Measurements from ENCODE around the gene WDR45. TPM values are rescaled to one million over a fixed set of nuclear protein-coding genes. Genes with fewer than 3 reads are reported as not detected.

Gene WDR45
- total RNA-seq, 1 donor from 2014 or later = 91.3 TPM

DNA sequence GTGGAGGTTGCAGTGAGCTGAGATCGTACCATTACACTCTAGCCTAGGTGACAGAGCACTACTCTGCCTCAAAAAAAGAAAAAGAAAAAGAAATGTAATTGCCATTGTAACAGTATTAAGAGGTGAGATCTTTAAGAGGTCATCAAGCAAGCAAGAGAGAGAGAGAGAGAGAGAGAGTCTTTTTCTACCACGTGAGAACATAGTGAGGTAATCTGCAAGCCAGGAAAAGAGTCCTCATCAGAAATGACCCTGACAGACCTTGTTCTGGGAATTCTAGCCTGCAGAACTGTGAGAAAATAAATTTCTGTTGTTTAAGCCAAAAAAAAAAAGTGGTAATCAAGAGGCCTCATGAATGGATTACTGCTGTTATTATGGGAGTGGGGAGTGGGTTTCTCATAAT, 29.0 kb upstream of the WDR45 start:
- H3K27me3 Mint-ChIP-seq (ENCODE audit: unreplicated experiment) = no peaks in the 10 kb centered on the region
- no peak overlapping the region for H3K4me3 Mint-ChIP-seq (ENCODE audit: unreplicated experiment)
- H3K9me3 Mint-ChIP-seq (ENCODE audit: unreplicated experiment) = no peaks in the 10 kb centered on the region
- peaks cover 5% of the 10 kb centered on the region for H3K36me3 Mint-ChIP-seq (ENCODE audit: unreplicated experiment)
- DNase-seq (ENCODE audit: extremely low spot score, unreplicated experiment) = no peak
- no peaks in the 10 kb centered on the region for H3K4me1 Mint-ChIP-seq (ENCODE audit: unreplicated experiment)
- no peak overlapping the region for H3K27ac Mint-ChIP-seq (ENCODE audit: unreplicated experiment)
- TF ChIP-seq, protein P1, sequence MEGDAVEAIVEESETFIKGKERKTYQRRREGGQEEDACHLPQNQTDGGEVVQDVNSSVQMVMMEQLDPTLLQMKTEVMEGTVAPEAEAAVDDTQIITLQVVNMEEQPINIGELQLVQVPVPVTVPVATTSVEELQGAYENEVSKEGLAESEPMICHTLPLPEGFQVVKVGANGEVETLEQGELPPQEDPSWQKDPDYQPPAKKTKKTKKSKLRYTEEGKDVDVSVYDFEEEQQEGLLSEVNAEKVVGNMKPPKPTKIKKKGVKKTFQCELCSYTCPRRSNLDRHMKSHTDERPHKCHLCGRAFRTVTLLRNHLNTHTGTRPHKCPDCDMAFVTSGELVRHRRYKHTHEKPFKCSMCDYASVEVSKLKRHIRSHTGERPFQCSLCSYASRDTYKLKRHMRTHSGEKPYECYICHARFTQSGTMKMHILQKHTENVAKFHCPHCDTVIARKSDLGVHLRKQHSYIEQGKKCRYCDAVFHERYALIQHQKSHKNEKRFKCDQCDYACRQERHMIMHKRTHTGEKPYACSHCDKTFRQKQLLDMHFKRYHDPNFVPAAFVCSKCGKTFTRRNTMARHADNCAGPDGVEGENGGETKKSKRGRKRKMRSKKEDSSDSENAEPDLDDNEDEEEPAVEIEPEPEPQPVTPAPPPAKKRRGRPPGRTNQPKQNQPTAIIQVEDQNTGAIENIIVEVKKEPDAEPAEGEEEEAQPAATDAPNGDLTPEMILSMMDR (IDR thresholded peaks at IDR 0.05) = no peak

DNA sequence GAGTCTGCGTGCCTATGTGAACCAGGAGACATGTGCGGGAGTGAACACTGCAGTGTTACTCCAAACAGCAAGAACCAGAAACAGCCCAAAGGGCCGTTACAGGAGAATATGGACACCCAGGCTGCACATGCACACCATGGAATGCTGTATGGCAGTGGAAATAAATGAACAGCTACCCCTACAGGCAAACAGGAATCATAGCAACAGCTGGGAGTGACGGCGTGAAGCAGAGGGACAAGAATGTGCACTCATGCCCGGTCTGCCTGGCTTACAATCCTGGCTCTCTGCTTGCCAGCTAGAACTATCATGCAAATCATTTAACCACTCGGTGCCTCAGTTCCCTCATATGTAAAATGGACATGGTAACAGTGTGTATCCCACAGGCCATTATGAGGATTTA, 27.2 kb upstream of the WDR45 start:
- Mint-ChIP-seq H3K36me3 (ENCODE audit: unreplicated experiment) (no peaks in the 10 kb centered on the region), H3K27ac (ENCODE audit: unreplicated experiment) (no peak overlapping the region), H3K4me3 (ENCODE audit: unreplicated experiment) (no peak overlapping the region), H3K27me3 (ENCODE audit: unreplicated experiment) (no peaks in the 10 kb centered on the region), H3K4me1 (ENCODE audit: unreplicated experiment) (no peaks in the 10 kb centered on the region), H3K9me3 (ENCODE audit: unreplicated experiment) (no peaks in the 10 kb centered on the region)
- TF ChIP-seq, protein P1 (IDR thresholded peaks at IDR 0.05) = peak; percentile 44
- DNase-seq (ENCODE audit: extremely low spot score, unreplicated experiment) = no peak

DNA sequence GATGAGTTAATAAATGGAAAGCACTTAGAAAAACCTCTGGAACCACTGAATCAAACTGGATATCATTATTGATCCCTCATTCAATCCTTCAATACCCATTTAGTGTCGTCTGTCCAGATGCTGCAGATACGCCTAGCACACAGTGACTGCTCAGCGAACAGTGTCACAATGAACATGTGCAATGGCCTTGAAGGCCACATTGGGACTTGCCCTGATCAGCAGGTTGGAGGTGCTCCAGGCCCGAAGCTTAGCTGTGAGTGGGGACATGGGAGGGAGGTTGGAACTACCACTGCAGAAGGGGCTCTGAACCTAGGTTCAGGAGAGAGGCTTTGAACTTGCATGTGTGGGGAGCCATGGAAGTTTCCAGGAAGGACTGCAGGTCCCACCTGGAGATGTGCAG, 26.6 kb upstream of the WDR45 start:
- no peaks in the 10 kb centered on the region for H3K27me3 Mint-ChIP-seq (ENCODE audit: unreplicated experiment)
- no peak overlapping the region for H3K4me3 Mint-ChIP-seq (ENCODE audit: unreplicated experiment)
- DNase-seq (ENCODE audit: extremely low spot score, unreplicated experiment) = no peak
- TF ChIP-seq, protein P1 (IDR thresholded peaks at IDR 0.05) = no peak
- no peaks in the 10 kb centered on the region for H3K36me3 Mint-ChIP-seq (ENCODE audit: unreplicated experiment)
- H3K9me3 Mint-ChIP-seq (ENCODE audit: unreplicated experiment) = no peaks in the 10 kb centered on the region
- peaks cover 4% of the 10 kb centered on the region for H3K4me1 Mint-ChIP-seq (ENCODE audit: unreplicated experiment)
- H3K27ac Mint-ChIP-seq (ENCODE audit: unreplicated experiment) = no peak overlapping the region

DNA sequence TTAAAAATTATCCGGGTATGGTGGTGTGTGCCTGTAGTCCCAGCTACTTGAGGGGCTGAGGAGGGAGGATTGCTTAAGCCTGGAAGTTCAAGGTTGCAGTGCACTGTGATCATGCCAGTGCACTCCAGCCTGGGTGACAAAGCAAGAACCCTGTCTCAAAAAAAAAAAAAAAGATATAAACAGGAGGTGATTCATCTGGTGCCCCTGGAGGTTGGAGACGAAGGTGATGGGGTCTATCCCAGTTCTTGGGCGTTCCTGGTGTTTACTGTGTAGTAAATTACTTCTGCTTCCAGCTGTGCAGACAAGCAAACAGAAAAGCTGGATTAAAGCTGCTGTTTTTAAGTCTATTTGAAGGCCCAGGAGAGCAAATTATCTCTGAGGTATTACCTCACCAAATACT, 23.9 kb upstream of the WDR45 start:
- DNase-seq (ENCODE audit: extremely low spot score, unreplicated experiment) = no peak
- H3K27me3 Mint-ChIP-seq (ENCODE audit: unreplicated experiment) = no peaks in the 10 kb centered on the region
- TF ChIP-seq, protein P1 (IDR thresholded peaks at IDR 0.05) = no peak
- H3K36me3 Mint-ChIP-seq (ENCODE audit: unreplicated experiment) = no peaks in the 10 kb centered on the region
- H3K9me3 Mint-ChIP-seq (ENCODE audit: unreplicated experiment) = no peaks in the 10 kb centered on the region
- H3K4me1 Mint-ChIP-seq (ENCODE audit: unreplicated experiment) = peaks cover 8% of the 10 kb centered on the region
- H3K27ac Mint-ChIP-seq (ENCODE audit: unreplicated experiment) = no peak overlapping the region
- no peak overlapping the region for H3K4me3 Mint-ChIP-seq (ENCODE audit: unreplicated experiment)

DNA sequence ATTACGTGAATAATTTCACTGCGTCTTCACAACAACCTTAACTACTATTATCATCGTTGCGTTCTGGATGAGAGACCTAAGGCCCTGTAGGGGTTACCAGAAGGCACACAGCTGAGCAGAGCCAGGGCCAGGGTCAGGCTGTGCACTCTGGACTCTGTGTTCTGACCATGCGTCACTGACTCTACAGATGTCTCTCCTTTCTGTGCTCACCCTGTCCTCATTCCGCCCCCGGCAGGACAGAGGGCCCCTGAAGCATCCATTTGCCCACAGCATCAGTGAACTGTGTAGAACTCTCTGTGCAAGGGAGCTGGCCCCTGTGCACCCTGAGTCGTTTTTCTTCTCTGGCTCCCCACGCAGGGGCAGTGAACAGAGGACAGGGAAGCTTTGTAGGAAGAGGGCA, 22.5 kb upstream of the WDR45 start:
- Mint-ChIP-seq H3K9me3 (ENCODE audit: unreplicated experiment) (no peaks in the 10 kb centered on the region), H3K4me1 (ENCODE audit: unreplicated experiment) (peaks cover 8% of the 10 kb centered on the region), H3K4me3 (ENCODE audit: unreplicated experiment) (peak overlapping the region; percentile 81), H3K27ac (ENCODE audit: unreplicated experiment) (no peak overlapping the region), H3K27me3 (ENCODE audit: unreplicated experiment) (no peaks in the 10 kb centered on the region), H3K36me3 (ENCODE audit: unreplicated experiment) (no peaks in the 10 kb centered on the region)
- TF ChIP-seq, protein P1 (IDR thresholded peaks at IDR 0.05) = no peak
- DNase-seq (ENCODE audit: extremely low spot score, unreplicated experiment) = no peak

Data from osteocyte (in vitro differentiated cells).